Pons (tissue), 1 donor: ENCODE measurements around the gene C19orf73.

Source experiments
- DNase-seq: peaks from one replicate; pipeline ENCODE4 v3.0.0-alpha.2; 2016; ENCODE audit warnings: low spot score

Gene C19orf73

DNA sequence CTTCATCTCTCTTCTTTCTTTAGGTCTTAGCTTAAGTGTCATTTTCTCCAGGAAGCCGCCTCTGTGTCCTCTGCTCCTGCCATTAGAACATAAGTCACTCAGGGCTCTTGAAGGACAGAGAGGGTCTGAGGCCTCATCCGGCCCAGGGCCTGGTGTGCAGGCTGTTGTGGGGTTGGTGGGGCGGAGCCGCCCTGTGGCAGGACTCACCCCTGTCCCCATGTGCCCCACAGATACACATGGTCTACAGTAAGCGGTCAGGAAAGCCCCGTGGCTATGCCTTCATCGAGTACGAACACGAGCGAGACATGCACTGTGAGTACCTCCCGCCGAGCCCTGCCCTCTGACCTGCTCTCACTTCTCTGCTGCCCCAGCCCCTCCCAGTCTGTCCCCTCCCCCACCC is 17.8 kb downstream of the C19orf73 start:
- DNase-seq: no peak

GRCh38 chr19:49098795-49099194 is 20.1 kb downstream of the C19orf73 start:
- no peak for DNase-seq

GRCh38 chr19:49097453-49098288 is 21.3 kb downstream of the C19orf73 start:
- DNase-seq: peak; percentile 72

- peak; percentile 45 for DNase-seq
Observed at GRCh38 chr19:49094505-49095482, 24.1 kb downstream of the C19orf73 start.

DNA sequence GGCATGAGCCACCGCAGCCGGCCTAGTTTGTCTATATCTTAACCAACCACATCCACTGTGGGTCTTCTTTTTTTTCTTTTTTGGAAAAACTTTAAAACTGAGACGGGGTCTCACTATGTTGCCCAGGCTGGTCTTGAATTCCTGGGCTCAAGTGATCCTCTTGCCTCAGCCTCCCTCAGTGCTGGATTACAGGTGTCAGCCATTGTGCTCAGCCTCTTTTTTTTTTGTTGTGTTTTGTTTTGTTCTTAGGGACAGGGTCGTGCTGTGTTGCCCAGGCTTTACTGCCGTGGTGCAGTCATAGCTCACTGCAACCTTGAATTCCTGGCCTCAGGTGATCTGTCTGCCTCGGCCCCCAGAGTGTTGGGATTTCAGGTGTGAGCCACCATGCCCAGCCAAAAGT is 26.3 kb downstream of the C19orf73 start:
- no peak for DNase-seq

DNA sequence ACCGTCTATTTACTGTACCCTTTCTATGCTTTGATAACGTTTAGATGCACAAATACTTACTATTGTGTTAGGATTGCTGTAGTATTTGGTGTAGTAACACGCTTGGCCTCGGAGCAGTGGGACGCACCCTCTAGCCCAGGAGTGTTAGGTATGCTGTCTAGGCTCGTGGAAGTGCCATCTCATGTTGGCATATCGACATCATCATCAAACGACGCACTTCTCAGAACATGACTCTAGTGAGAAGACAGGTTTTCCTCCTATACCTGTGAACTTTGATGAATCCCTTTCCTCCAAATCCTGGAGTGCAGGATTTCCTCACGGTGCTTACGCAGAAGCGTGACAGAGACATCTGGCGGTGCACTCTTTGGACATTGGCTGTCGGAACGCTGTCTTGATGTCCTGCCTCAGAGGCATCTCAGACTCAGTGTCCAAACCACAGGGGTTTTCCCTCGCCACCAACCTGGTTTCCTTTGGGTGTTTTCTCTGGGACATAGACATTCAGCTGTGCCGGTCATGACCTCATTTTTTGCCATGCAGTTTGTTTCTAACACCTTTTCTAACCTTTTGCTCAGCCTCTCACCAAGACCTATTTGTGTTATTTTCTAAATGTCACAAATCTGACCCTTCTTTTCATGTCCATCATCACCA is 27.4 kb downstream of the C19orf73 start:
- no peak for DNase-seq

DNA sequence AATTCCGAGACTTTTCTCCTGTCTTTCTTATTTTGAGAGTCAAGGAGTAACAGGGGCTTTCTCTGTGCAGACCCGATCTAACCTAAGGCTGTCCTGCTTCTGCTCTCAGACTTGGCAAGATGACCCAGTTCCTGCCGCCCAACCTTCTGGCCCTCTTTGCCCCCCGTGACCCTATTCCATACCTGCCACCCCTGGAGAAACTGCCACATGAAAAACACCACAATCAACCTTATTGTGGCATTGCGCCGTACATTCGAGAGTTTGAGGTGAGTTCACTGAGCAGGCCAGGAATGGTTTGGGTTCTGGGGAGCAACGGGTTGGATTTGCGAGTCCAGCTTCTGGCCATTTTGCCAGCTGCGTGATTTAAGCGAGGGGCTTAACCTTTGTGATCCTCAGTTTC is 32.6 kb downstream of the C19orf73 start:
- DNase-seq: no peak

- no peak for DNase-seq
Observed at GRCh38 chr19:49085868-49086232, 33.1 kb downstream of the C19orf73 start.

- peak; percentile 98 for DNase-seq
Observed at GRCh38 chr19:49085020-49085867, 33.7 kb downstream of the C19orf73 start, which contains the start of gene SNRNP70. Gene SNRNP70, plus strand, starts transcription at chr19:49085451. Its CDS starts 964 bp downstream, at chr19:49086415.

DNA sequence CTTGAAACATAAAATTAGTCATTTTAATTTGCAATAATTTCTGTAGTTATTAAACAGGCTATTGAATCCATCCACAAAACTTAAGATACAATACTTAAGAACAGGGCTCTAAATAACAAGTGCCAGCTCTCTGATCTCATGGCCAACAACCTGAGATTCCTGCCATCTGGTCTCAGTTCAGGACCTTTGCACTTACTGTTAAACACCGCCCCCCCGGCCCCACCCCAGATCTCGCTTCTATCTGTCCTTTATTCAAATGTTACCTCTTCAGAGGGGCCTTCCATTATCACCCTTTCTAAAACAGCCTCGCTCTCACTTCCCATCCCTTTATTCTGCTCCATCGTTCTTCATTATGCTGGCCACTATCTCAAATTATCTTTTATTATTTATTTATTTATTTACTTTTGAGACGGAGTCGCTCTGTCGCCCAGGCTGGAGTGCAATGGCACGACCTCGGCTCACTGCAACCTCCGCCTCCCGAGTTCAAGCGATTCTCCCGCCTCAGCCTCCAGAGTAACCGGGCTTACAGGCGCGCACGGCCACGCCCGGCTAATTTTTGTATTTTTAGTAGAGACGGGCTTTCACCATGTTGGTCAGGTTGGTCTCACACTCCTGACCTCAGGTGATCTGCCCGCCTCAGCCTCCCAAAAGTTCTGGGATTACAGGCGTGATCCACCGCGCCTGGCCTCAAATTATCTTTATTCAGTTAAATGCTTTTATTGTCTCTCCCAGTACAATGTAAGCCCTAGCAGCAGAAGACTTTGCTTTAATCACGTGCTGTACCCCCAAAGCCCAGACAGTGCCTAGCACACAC is 34.5 kb downstream of the C19orf73 start:
- no peak for DNase-seq

DNA sequence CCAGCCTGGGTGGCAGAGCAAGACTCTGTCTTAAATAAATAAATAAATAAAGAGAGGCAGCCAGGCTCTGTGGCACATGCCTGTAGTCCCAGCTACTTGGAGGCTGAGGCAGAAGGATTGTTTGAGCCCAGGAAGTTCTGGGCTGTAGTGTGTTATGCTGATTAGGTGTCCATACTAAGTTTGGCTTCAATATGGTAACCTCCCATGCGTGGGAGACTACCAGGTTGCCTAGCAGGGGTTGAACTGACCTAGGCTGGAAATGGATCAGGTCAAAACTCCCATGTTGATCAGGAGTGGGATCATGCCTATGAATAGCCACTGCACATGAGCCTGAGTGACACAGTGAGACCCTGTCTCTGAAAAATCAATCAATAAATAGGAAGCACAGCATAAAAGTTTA is 37.7 kb downstream of the C19orf73 start:
- no peak for DNase-seq

- no peak for DNase-seq
Observed at GRCh38 chr19:49080392-49080791, 38.6 kb downstream of the C19orf73 start.

GRCh38 chr19:49074869-49075268 is 44.1 kb downstream of the C19orf73 start:
- DNase-seq: peak; percentile 39

- no peak for DNase-seq
Observed at GRCh38 chr19:49073514-49074378, 45.2 kb downstream of the C19orf73 start.

GRCh38 chr19:49071860-49072547 is 46.9 kb downstream of the C19orf73 start:
- no peak for DNase-seq

DNA sequence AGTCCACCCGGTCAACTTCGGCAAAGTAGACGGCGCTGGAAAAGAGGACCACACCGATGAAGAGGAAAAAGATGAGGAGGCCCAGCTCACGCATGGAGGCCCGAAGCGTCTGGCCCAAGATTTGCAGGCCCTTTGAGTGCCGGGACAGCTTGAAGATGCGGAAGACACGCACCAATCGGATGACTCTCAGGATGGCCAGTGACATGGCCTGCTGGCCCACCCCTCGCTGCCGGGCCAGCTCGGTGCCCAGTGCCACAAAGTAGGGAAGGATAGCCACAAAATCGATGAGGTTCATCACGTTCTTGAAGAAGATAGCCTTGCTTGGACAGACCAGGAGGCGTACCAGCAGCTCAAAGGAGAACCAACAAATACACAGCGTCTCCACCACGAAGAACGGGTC is 48.5 kb downstream of the C19orf73 start:
- DNase-seq: no peak

DNA sequence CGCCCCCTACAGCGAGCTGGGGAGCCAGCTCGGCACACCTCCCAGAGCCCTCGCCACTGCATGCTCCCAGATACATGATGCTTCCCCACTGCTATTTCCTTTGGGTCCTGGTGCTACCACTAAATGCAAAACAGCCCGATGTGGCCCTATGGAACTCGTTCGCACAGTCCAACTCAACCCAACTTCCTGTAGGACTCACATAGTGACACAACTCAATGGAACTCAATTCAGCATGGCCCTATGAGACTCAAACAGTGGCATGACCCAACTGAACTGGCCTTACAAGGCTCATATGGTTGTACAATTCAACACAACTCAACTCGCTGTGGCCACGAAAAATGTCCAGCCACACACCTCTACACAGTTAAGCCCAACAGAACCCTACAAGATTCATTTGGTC is 49.9 kb downstream of the C19orf73 start:
- DNase-seq: no peak
